GM12878 (cell line): ENCODE results near the gene MXD4. TPM values are rescaled to one million over a fixed set of nuclear protein-coding genes. Genes with fewer than 3 reads are reported as not detected.

ENCODE experiments used
- ATAC-seq: fragments of 200-7000 bp; cut with Tn5 transposase; 3 replicates; pipeline ENCODE4 v1.9.1; 2020; ENCODE audit warnings: mild to moderate bottlenecking, moderate library complexity
- BruUV-seq: library from RNA; stranded (reverse); fragments of 400-500 nt; replicated peaks from 2 replicates; lab custom pipeline; 2021; lab: Mats Ljungman, UMichigan
- CTCF ChIA-PET: fragments of 300-600 bp; sonication (Branson Sonifier 250); formaldehyde crosslinking; extraction: SDS; loops from one replicate; lab custom pipeline; 2021; ENCODE audit warnings: inconsistent platforms; lab: Yijun Ruan, JAX
- POLR2A ChIA-PET: fragments of 350-600 bp; formaldehyde crosslinking; extraction: SDS; loops from one replicate; lab custom pipeline; 2021; ENCODE audit warnings: inconsistent platforms; lab: Charles Lee
- RAD21 ChIA-PET: fragments of 300-600 bp; sonication (Branson Sonifier 250); formaldehyde crosslinking; loops from one replicate; lab custom pipeline; 2023; ENCODE audit warnings: antibody characterized with exemption; ENCODE audit not compliant: unreplicated experiment; lab: Charles Lee
- SMC1A ChIA-PET: fragments of 300-600 bp; sonication (Branson Sonifier 250); formaldehyde crosslinking; loops from one replicate; lab custom pipeline; 2023; ENCODE audit not compliant: unreplicated experiment, uncharacterized antibody; lab: Charles Lee
- DNase-seq: peaks from one replicate; pipeline ENCODE4 v3.0.0-alpha.2; 2011; ENCODE audit warnings: low read depth, low spot score
- FAIRE-seq: peaks from 3 replicates; lab custom pipeline; 2011; peaks lifted over from hg19 to GRCh38; lab: Jason Lieb, UNC
- H2AFZ ChIP-seq: 2 replicates; pipeline ENCODE4 v1.6.0; 2011; ENCODE audit warnings: low read depth, low read length, control low read depth; ENCODE audit not compliant: control insufficient read depth
- H3K27ac ChIP-seq: 2 replicates; pipeline ENCODE4 v1.5.1; 2011; ENCODE audit warnings: control low read depth; ENCODE audit not compliant: control insufficient read depth, insufficient read depth
- H3K27me3 ChIP-seq, 2 experiments: replicated peaks in 1 of 2; 2 replicates each; pipeline versions ENCODE4 v1.6.0 to v1.6.1; 2011; ENCODE audit warnings: low read length in 1 of 2; ENCODE audit not compliant: control insufficient read depth in 2 of 2, insufficient read depth in 2 of 2
- H3K36me3 ChIP-seq, 2 experiments: 2 replicates each; pipeline ENCODE4 v1.5.1; 2011; ENCODE audit warnings: low read length in 1 of 2; ENCODE audit not compliant: control insufficient read depth in 2 of 2, insufficient read depth in 2 of 2
- H3K4me1 ChIP-seq: 2 replicates; pipeline ENCODE4 v1.6.1; 2011; ENCODE audit warnings: mild to moderate bottlenecking, low read length, moderate library complexity, mixed read lengths; ENCODE audit not compliant: control insufficient read depth, insufficient read depth
- H3K4me2 ChIP-seq: 2 replicates; pipeline ENCODE4 v1.6.0; 2011; ENCODE audit warnings: control low read depth; ENCODE audit not compliant: control insufficient read depth, insufficient read depth
- H3K4me3 ChIP-seq: fragments of 200-600 bp; sonication (generic); 2 replicates; pipeline ENCODE4 v1.5.1; 2016
- H3K79me2 ChIP-seq: 2 replicates; pipeline ENCODE4 v1.6.0; 2011; ENCODE audit warnings: low read length; ENCODE audit not compliant: control insufficient read depth, insufficient read depth
- H3K9ac ChIP-seq: 2 replicates; pipeline ENCODE4 v1.8.0; 2011; ENCODE audit warnings: low read length, control low read depth, mixed read lengths; ENCODE audit not compliant: control insufficient read depth, insufficient read depth
- H3K9me3 ChIP-seq: replicated peaks from 3 replicates; pipeline ENCODE4 v1.5.1; 2011; ENCODE audit warnings: mild to moderate bottlenecking, low read length; ENCODE audit not compliant: control insufficient read depth, insufficient read depth
- H4K20me1 ChIP-seq: 2 replicates; pipeline ENCODE4 v1.6.0; 2011; ENCODE audit not compliant: control insufficient read depth, insufficient read depth
- KAT2A ChIP-seq: conservative IDR thresholded peaks from 2 replicates; pipeline ENCODE4 v1.6.1; 2011; ENCODE audit warnings: low read depth, low read length; ENCODE audit not compliant: control insufficient read depth
- PML ChIP-seq: IDR thresholded peaks from 2 replicates; pipeline ENCODE4 v1.6.1; 2012; ENCODE audit warnings: low read length, inconsistent platforms
- POLR2A ChIP-seq: IDR thresholded peaks from 2 replicates; pipeline ENCODE4 v1.6.1; 2011; ENCODE audit warnings: low read depth, mild to moderate bottlenecking, low read length
- RB1 ChIP-seq: fragments of 450-650 bp; formaldehyde crosslinking; IDR thresholded peaks from 2 replicates; pipeline ENCODE4 v1.6.1; 2017; ENCODE audit warnings: mild to moderate bottlenecking, borderline replicate concordance
- ZNF274 ChIP-seq: IDR thresholded peaks from one replicate; pipeline ENCODE4 v1.8.0; 2011; ENCODE audit not compliant: insufficient read length, insufficient read depth
- WGBS: methylation state at CpG from one replicate; pipeline ENCODE4 v1.1.6; 2016; ENCODE audit warnings: low lambda C conversion rate; ENCODE audit not compliant: insufficient replicate concordance, insufficient coverage; ENCODE audit errors: missing lambda C conversion rate; 5-methylcytosine and 5-hydroxymethylcytosine counted together
- in situ Hi-C: fragments of 300-500 bp; cut with MboI; formaldehyde crosslinking; loops from 9 replicates; pipeline ENCODE4 v1.14.3; 2018; ENCODE audit warnings: mixed read lengths
- intact Hi-C: fragments of 100-400 bp; cut with micrococcal nuclease; formaldehyde crosslinking; loops from one replicate; pipeline ENCODE4 v1.14.2; 2022; ENCODE audit not compliant: unreplicated experiment
- polyA plus RNA-seq, 11 experiments: library from polyadenylated mRNA; depleted of rRNA in 4 of 11; unstranded in 6 of 11; stranded (reverse) in 5 of 11; fragments of >200 nt; fragmentation: Nextera tagmentation in 4 of 11; fragmentation: Illumina TruSeq in 1 of 11; extraction: Ambion mirVana in 4 of 11; extraction: Trizol in 1 of 11; gene quantifications; 1 replicate in 1 of 11; 2 replicates in 10 of 11; pipeline versions ENCODE4 v1.2.1 to v1.2.3, GENCODE V29; 2011 to 2016; ENCODE audit warnings: inconsistent platforms in 2 of 11, missing spikeins in 2 of 11, low read depth in 1 of 11
- total RNA-seq, 4 experiments: library from RNA; depleted of rRNA in 3 of 4; stranded (reverse); fragments of >200 nt in 3 of 4; fragmentation: Illumina TruSeq in 1 of 4; extraction: Trizol in 1 of 4; gene quantifications; 2 replicates each; pipeline versions ENCODE4 v1.2.1 to v1.2.3, GENCODE V29; 2013 to 2021

Gene MXD4
- total and polyA plus RNA-seq, 10 of the 15 experiments (the other 5 are each of a cell fraction or from before 2014, with no cell fraction given), result 0.21 to 25.6 (median 5.2) TPM

GRCh38 chr4:2247128-2248043 is 14.5 kb downstream of the MXD4 start:
- no peak for FAIRE-seq
- Histone ChIP-seq H3K4me2 (no peak overlapping the region), H3K36me3 (no peaks in the 10 kb centered on the region), H3K9me3 (no peaks in the 10 kb centered on the region), H3K27ac (no peak overlapping the region), H3K79me2 (no peaks in the 10 kb centered on the region), H3K9ac (no peak overlapping the region), H4K20me1 (no peaks in the 10 kb centered on the region), H3K4me1 (peaks cover 6% of the 10 kb centered on the region; the same call in 1 of the 2 replicates), H2AFZ (no peak overlapping the region), H3K27me3 (no peaks in the 10 kb centered on the region), H3K4me3 (no peak overlapping the region)
- intact Hi-C loops (no loop called here), in situ Hi-C loops (no loop called here)
- ATAC-seq, result no peak
- no peak for DNase-seq
- RAD21 ChIA-PET, result no interaction called here
- CTCF ChIA-PET, result no interaction called here
- TF ChIP-seq POLR2A (peak; percentile 63), KAT2A (no peak)
- SMC1A ChIA-PET, result no interaction called here
- BruUV-seq, result no TSS peak
- WGBS, result 87% methylated on average over 42 of the region's 42 CpGs
- POLR2A ChIA-PET, result interaction anchor here (0.5 kb wide), 1 partner anchor 334 kb away, joined by 3 read pairs; no protein-coding TSS in a partner anchor

DNA sequence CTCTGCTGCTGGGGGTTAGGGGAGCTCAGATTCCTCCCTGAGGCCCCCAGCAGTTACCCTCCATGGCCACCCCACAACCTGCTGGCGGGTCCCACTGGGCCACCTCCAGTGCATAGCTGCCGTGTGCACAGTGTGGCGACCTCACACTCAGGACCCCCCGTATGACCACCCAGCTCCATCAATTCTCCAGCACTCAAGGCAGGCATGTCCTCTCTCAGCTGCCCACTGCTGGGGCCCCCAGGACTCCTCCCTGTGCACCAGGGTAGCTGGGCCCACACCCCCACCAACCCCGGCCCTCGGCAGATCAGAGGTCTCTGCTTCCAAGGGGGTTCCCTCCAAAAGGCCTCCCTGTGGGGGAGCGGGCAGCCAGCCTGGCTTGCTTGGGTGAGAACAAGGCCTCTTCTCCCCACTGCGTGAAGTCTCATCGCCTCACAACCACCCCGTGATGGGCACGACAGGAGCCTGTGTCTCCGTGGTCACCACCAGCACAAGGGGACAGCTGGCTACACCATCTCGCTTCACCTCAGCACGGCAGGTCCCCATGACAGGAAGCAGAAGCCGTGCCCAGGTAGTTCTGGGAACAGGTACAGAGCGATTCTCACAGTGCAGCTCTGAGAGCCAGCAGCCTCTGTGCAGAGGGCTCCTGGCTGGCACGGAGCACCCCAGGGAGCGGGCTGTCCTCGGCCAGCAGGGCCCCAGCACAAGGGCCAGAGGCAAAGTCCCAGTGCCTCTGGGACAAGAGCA is 15.4 kb downstream of the MXD4 start:
- no TSS peak for BruUV-seq
- Histone ChIP-seq H3K9me3 (no peaks in the 10 kb centered on the region), H3K9ac (no peak overlapping the region), H3K27me3 (no peaks in the 10 kb centered on the region), H3K36me3 (no peaks in the 10 kb centered on the region), H3K4me2 (no peak overlapping the region), H3K27ac (no peak overlapping the region), H3K4me3 (no peak overlapping the region), H3K79me2 (peaks cover 3% of the 10 kb centered on the region), H4K20me1 (no peaks in the 10 kb centered on the region), H2AFZ (no peak overlapping the region), H3K4me1 (peaks cover 6% of the 10 kb centered on the region; the same call in 1 of the 2 replicates)
- RAD21 ChIA-PET, result no interaction called here
- peak; percentile 58; the same call in 1 of the 2 replicates for TF ChIP-seq POLR2A
- TF ChIP-seq RB1, result no peak
- no peak for TF ChIP-seq ZNF274
- TF ChIP-seq PML, result no peak
- intact Hi-C loops (no loop called here), in situ Hi-C loops (no loop called here)
- no peak for FAIRE-seq
- 76% methylated on average over 19 of the region's 19 CpGs for WGBS
- SMC1A ChIA-PET, result no interaction called here
- POLR2A ChIA-PET, result no interaction called here
- no peak for DNase-seq
- CTCF ChIA-PET, result no interaction called here
- ATAC-seq, result no peak
